Muscle of leg (tissue), 11 donors: ENCODE measurements around the gene KIF16B. TPM values are rescaled to one million over a fixed set of nuclear protein-coding genes. Genes with fewer than 3 reads are reported as not detected.

Experiments
- DNase-seq: peaks from one replicate; pipeline ENCODE4 v3.0.0; 2013
- H3K27ac ChIP-seq: one replicate; pipeline ENCODE4 v1.5.1; 2013; ENCODE audit warnings: mild to moderate bottlenecking, low read length, control low read depth
- H3K27me3 ChIP-seq: one replicate; pipeline ENCODE4 v1.6.1; 2013; ENCODE audit warnings: low read length; ENCODE audit not compliant: control insufficient read depth, insufficient read depth
- H3K36me3 ChIP-seq: one replicate; pipeline ENCODE4 v1.6.1; 2013; ENCODE audit warnings: low read length; ENCODE audit not compliant: control insufficient read depth, insufficient read depth
- H3K4me1 ChIP-seq: one replicate; pipeline ENCODE4 v1.6.1; 2013; ENCODE audit warnings: low read length; ENCODE audit not compliant: control insufficient read depth, insufficient read depth
- H3K4me3 ChIP-seq: one replicate; pipeline ENCODE4 v1.5.1; 2013; ENCODE audit warnings: low read length, control low read depth
- H3K9me3 ChIP-seq: replicated peaks from 2 replicates; pipeline ENCODE4 v1.6.1; 2013; ENCODE audit warnings: low read depth, low read length; ENCODE audit not compliant: control insufficient read depth
- WGBS: methylation state at CpG from one replicate; pipeline ENCODE4 v1.1.5; 2013; ENCODE audit warnings: missing lambda C conversion rate; ENCODE audit not compliant: insufficient coverage; 5-methylcytosine and 5-hydroxymethylcytosine counted together
- polyA plus RNA-seq, 8 donors: library from polyadenylated mRNA; unstranded; fragments of 120-200 nt; gene quantifications; one replicate each; pipeline versions ENCODE4 v1.2.1 to v1.2.3, GENCODE V29; 2013; ENCODE audit warnings: inconsistent platforms in 1 of 8, low replicate concordance in 1 of 8; ENCODE audit not compliant: insufficient read length in 8 of 8, insufficient read depth in 1 of 8
- total RNA-seq: library from RNA; stranded (reverse); fragments of 120-200 nt; gene quantifications from one replicate; pipeline ENCODE4 v1.2.4, GENCODE V29; 2013

Gene KIF16B
- total and polyA plus RNA-seq, 9 donors = 17.2 to 30.3 (median 24.7) TPM

- Histone ChIP-seq H3K4me3 (no peak overlapping the region), H3K4me1 (peaks cover 3% of the 10 kb centered on the region), H3K27ac (no peak overlapping the region), H3K27me3 (no peaks in the 10 kb centered on the region), H3K36me3 (peaks cover 8% of the 10 kb centered on the region), H3K9me3 (no peaks in the 10 kb centered on the region)
- DNase-seq = no peak
- WGBS = no CpG with 5 or more reads among the region's 2 CpGs
These were observed 58.2 kb downstream of the KIF16B start for GRCh38 chr20:16515046-16515445.

GRCh38 chr20:16514140-16514539 is 59.1 kb downstream of the KIF16B start:
- Histone ChIP-seq H3K27ac (no peak overlapping the region), H3K4me3 (no peak overlapping the region), H3K4me1 (peaks cover 3% of the 10 kb centered on the region), H3K27me3 (no peaks in the 10 kb centered on the region), H3K36me3 (peaks cover 8% of the 10 kb centered on the region), H3K9me3 (no peaks in the 10 kb centered on the region)
- DNase-seq = peak; percentile 66
- WGBS = no CpG with 5 or more reads among the region's 4 CpGs

GRCh38 chr20:16505894-16506293 is 67.4 kb downstream of the KIF16B start:
- Histone ChIP-seq H3K27me3 (no peaks in the 10 kb centered on the region), H3K36me3 (peaks cover 22% of the 10 kb centered on the region), H3K4me1 (no peaks in the 10 kb centered on the region), H3K9me3 (no peaks in the 10 kb centered on the region), H3K27ac (no peak overlapping the region), H3K4me3 (no peak overlapping the region)
- DNase-seq = no peak
- no CpG with 5 or more reads among the region's 8 CpGs for WGBS

GRCh38 chr20:16501301-16501700 is 71.9 kb downstream of the KIF16B start:
- Histone ChIP-seq H3K4me1 (no peaks in the 10 kb centered on the region), H3K27me3 (no peaks in the 10 kb centered on the region), H3K36me3 (peaks cover 7% of the 10 kb centered on the region), H3K27ac (peak overlapping the region; percentile 8), H3K4me3 (no peak overlapping the region), H3K9me3 (no peaks in the 10 kb centered on the region)
- DNase-seq = peak; percentile 58
- WGBS = no CpG with 5 or more reads among the region's 2 CpGs

GRCh38 chr20:16500197-16500596 is 73.1 kb downstream of the KIF16B start:
- H3K4me3 ChIP-seq = no peak overlapping the region
- peaks cover 7% of the 10 kb centered on the region for H3K36me3 ChIP-seq
- H3K9me3 ChIP-seq = no peaks in the 10 kb centered on the region
- no peaks in the 10 kb centered on the region for H3K27me3 ChIP-seq
- DNase-seq = no peak
- H3K4me1 ChIP-seq = no peaks in the 10 kb centered on the region
- no peak overlapping the region for H3K27ac ChIP-seq
- WGBS = no CpG with 5 or more reads among the region's 3 CpGs

GRCh38 chr20:16498526-16499253 is 74.6 kb downstream of the KIF16B start:
- Histone ChIP-seq H3K4me1 (no peaks in the 10 kb centered on the region), H3K9me3 (no peaks in the 10 kb centered on the region), H3K27me3 (no peaks in the 10 kb centered on the region), H3K4me3 (no peak overlapping the region), H3K36me3 (peaks cover 5% of the 10 kb centered on the region), H3K27ac (no peak overlapping the region)
- WGBS = 78% methylated on average over 8 of the region's 10 CpGs
- no peak for DNase-seq

GRCh38 chr20:16497896-16498295 is 75.4 kb downstream of the KIF16B start:
- no peak for DNase-seq
- Histone ChIP-seq H3K27ac (no peak overlapping the region), H3K4me1 (no peaks in the 10 kb centered on the region), H3K4me3 (no peak overlapping the region), H3K9me3 (no peaks in the 10 kb centered on the region), H3K27me3 (no peaks in the 10 kb centered on the region), H3K36me3 (peaks cover 3% of the 10 kb centered on the region)
- 88% methylated on average over 1 of the region's 6 CpGs for WGBS

GRCh38 chr20:16493486-16493885 is 79.8 kb downstream of the KIF16B start:
- no peak overlapping the region for H3K27ac ChIP-seq
- no peak overlapping the region for H3K4me3 ChIP-seq
- H3K36me3 ChIP-seq = peaks cover 3% of the 10 kb centered on the region
- no peaks in the 10 kb centered on the region for H3K9me3 ChIP-seq
- peaks cover 9% of the 10 kb centered on the region for H3K4me1 ChIP-seq
- peaks cover 2% of the 10 kb centered on the region for H3K27me3 ChIP-seq
- DNase-seq = no peak
- WGBS = no CpG with 5 or more reads among the region's 1 CpG

GRCh38 chr20:16491294-16491905 is 81.8 kb downstream of the KIF16B start:
- Histone ChIP-seq H3K27ac (no peak overlapping the region), H3K4me1 (peaks cover 15% of the 10 kb centered on the region), H3K9me3 (no peaks in the 10 kb centered on the region), H3K4me3 (no peak overlapping the region), H3K27me3 (peaks cover 2% of the 10 kb centered on the region), H3K36me3 (no peaks in the 10 kb centered on the region)
- WGBS = 100% methylated on average over 1 of the region's 7 CpGs
- no peak for DNase-seq

GRCh38 chr20:16490696-16491095 is 82.6 kb downstream of the KIF16B start:
- DNase-seq = no peak
- Histone ChIP-seq H3K27ac (no peak overlapping the region), H3K4me3 (no peak overlapping the region), H3K9me3 (no peaks in the 10 kb centered on the region), H3K36me3 (no peaks in the 10 kb centered on the region), H3K4me1 (peaks cover 15% of the 10 kb centered on the region), H3K27me3 (peaks cover 2% of the 10 kb centered on the region)
- WGBS = no CpG with 5 or more reads among the region's 3 CpGs
